ENCODE data around the gene PHB1.
"Not testable (repeated sequence)": the region's sequence is repeated elsewhere in the genome, so short reads cannot be mapped to it uniquely, and the experiment has no call there.

Gene PHB1

GRCh38 chr17:49373115-49373514 lies 41.6 kb downstream of the PHB1 start:
- no peaks in the 10 kb centered on the region for H3K27me3 ChIP-seq (ENCODE audit: insufficient read depth, low read length)
- H3K4me1 ChIP-seq (ENCODE audit: control insufficient read depth, insufficient read depth, low read length, unreplicated experiment): no peaks in the 10 kb centered on the region
- no peak overlapping the region for H3K4me3 ChIP-seq (ENCODE audit: low read depth, low read length)
- no peak overlapping the region for H2AFZ ChIP-seq (ENCODE audit: low read length, unreplicated experiment)
- H3K79me2 ChIP-seq (ENCODE audit: control insufficient read depth, insufficient read depth, low read length, unreplicated experiment): no peaks in the 10 kb centered on the region
- H3K27ac ChIP-seq (ENCODE audit: low read depth, low read length): no peak overlapping the region
- no peaks in the 10 kb centered on the region for H3K36me3 ChIP-seq (ENCODE audit: insufficient read depth, low read length)

DNA sequence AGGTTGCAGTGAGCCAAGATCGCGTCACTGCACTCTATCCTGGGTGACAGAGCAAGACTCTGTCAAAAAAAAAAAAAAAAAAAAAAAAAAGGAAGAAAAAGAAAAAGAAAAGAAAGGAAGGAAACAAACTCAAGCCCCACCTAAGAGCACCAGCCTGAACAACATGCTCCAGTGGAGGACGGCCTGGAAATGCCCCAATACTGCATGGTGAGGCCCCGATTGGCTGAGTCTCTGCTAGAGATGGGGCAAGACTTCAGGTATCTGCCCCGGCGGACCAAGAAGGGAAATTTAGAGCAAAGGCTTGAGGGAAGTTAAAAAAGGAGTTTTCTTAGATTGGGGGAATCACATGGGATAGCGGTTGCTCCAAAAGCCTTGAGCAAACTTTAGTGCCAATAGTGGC lies 42.3 kb downstream of the PHB1 start:
- no peak overlapping the region for H3K27ac ChIP-seq (ENCODE audit: low read depth, low read length)
- no peak overlapping the region for H3K4me3 ChIP-seq (ENCODE audit: low read depth, low read length)
- no peak overlapping the region for H2AFZ ChIP-seq (ENCODE audit: low read length, unreplicated experiment)
- H3K79me2 ChIP-seq (ENCODE audit: control insufficient read depth, insufficient read depth, low read length, unreplicated experiment): no peaks in the 10 kb centered on the region
- H3K4me1 ChIP-seq (ENCODE audit: control insufficient read depth, insufficient read depth, low read length, unreplicated experiment): no peaks in the 10 kb centered on the region
- H3K36me3 ChIP-seq (ENCODE audit: insufficient read depth, low read length): no peaks in the 10 kb centered on the region
- no peaks in the 10 kb centered on the region for H3K27me3 ChIP-seq (ENCODE audit: insufficient read depth, low read length)

DNA sequence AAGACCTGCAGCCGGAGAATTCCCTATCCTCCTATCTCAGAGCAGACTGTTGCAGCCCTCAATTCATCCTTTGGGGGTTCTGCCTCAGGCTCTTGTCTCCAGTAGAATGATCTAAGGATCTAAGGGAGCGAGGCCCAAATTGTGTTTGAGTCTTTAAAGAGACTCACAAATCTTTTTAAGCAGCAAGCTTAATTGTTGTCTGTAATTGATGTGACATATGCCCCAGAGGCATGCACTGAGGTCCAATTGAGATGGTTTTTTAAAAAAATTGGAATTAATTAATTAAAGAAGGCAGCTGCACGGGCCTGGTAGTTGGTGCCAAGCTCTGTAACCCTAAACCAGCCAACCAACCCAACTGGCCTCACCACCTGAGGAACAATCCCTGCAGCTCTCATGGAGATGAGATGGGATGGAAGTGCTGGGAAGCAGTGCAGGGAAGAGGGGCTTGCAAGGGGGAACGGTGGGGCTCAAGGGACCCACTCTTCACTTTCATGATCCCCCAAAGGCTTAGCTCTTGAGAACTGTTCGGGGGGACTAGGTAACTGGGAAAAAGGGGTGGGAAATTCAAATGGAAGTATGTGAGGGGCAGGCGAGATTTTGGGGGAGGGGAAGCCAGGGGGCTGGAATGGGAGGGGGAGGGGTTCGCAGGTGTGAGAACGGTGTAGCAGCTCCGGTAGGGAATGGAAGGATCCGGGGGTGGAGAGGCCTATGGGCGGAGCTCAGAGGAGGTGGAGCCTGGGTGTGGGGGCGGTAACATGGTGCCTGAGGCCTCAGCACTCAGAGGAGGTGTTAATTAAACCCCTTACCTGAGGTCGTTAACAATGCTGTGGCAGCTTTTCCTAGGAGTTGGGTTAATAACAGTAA lies 43.5 kb downstream of the PHB1 start:
- Histone ChIP-seq H3K27me3 (ENCODE audit: insufficient read depth, low read length) (no peaks in the 10 kb centered on the region), H2AFZ (ENCODE audit: low read length, unreplicated experiment) (no peak overlapping the region), H3K4me3 (ENCODE audit: low read depth, low read length) (no peak overlapping the region), H3K79me2 (ENCODE audit: control insufficient read depth, insufficient read depth, low read length, unreplicated experiment) (no peaks in the 10 kb centered on the region), H3K4me1 (ENCODE audit: control insufficient read depth, insufficient read depth, low read length, unreplicated experiment) (no peaks in the 10 kb centered on the region), H3K36me3 (ENCODE audit: insufficient read depth, low read length) (no peaks in the 10 kb centered on the region), H3K27ac (ENCODE audit: low read depth, low read length) (no peak overlapping the region)

DNA sequence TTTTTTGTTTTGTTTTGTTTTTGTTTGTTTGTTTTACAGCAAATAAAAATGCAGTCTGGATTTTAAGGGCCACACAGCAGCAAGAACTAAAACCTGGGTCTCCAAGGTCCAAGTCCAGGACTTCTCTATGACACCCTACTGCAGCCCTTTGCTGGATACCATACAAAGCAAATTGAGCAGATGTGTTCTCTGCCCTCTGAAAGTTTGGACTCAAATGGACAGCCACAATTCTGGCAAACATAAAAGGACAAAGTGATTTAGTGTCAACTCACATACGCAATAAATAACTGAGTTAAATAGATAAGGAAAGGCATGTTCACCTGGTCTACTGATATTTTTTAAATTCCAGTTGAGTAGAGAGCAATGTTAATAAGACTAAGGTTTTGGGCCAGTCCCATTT lies 44.9 kb downstream of the PHB1 start:
- Histone ChIP-seq H3K79me2 (ENCODE audit: control insufficient read depth, insufficient read depth, low read length, unreplicated experiment) (no peaks in the 10 kb centered on the region), H3K4me1 (ENCODE audit: control insufficient read depth, insufficient read depth, low read length, unreplicated experiment) (no peaks in the 10 kb centered on the region), H3K36me3 (ENCODE audit: insufficient read depth, low read length) (no peaks in the 10 kb centered on the region), H3K27ac (ENCODE audit: low read depth, low read length) (no peak overlapping the region), H3K4me3 (ENCODE audit: low read depth, low read length) (no peak overlapping the region), H3K27me3 (ENCODE audit: insufficient read depth, low read length) (no peaks in the 10 kb centered on the region), H2AFZ (ENCODE audit: low read length, unreplicated experiment) (no peak overlapping the region)

DNA sequence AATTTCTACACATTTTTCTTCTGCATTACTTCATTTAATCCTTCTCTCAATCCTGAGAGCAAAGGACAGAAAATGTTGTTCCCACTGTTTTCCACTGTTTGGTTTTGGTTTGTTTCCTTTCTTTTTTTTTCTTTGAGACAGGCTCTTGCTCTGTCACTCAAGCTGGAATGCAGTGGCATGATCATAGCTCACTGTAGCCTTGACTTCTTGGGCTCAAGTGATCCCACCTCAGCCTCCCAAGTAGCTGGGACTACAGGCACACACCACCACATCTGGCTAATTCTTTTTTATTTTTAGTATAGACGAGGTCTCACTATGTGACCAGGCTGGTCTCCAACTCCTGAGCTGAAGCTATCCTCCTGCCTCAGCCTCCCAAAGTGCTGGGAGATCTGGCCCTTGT lies 45.6 kb downstream of the PHB1 start:
- Histone ChIP-seq H3K4me1 (ENCODE audit: control insufficient read depth, insufficient read depth, low read length, unreplicated experiment) (no peaks in the 10 kb centered on the region), H3K27me3 (ENCODE audit: insufficient read depth, low read length) (no peaks in the 10 kb centered on the region), H3K4me3 (ENCODE audit: low read depth, low read length) (no peak overlapping the region), H3K79me2 (ENCODE audit: control insufficient read depth, insufficient read depth, low read length, unreplicated experiment) (no peaks in the 10 kb centered on the region), H2AFZ (ENCODE audit: low read length, unreplicated experiment) (no peak overlapping the region), H3K27ac (ENCODE audit: low read depth, low read length) (no peak overlapping the region), H3K36me3 (ENCODE audit: insufficient read depth, low read length) (no peaks in the 10 kb centered on the region)

DNA sequence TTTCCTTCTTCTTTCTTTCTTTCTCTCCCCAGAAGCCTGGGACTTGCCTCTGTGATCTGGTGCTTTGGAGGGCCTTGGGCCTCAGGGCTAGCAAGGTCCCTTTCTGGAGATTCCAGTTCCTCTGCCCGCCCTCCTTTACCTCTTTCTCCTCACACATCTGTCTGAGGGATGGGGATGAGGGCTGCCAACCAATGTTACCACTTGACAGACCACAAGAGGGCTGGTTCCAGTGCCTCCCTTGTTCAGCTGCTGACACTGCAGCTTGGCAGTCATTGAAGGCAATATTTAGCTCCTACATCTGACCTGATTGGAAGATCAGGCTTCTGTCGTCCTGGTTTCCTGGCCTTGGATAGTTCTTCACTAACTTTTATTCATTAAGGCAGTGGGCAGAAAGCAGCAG lies 49.0 kb downstream of the PHB1 start:
- Histone ChIP-seq H3K27ac (ENCODE audit: low read depth, low read length) (no peak overlapping the region), H3K79me2 (ENCODE audit: control insufficient read depth, insufficient read depth, low read length, unreplicated experiment) (peaks cover 5% of the 10 kb centered on the region), H3K4me1 (ENCODE audit: control insufficient read depth, insufficient read depth, low read length, unreplicated experiment) (peaks cover 3% of the 10 kb centered on the region), H3K4me3 (ENCODE audit: low read depth, low read length) (no peak overlapping the region), H3K36me3 (ENCODE audit: insufficient read depth, low read length) (no peaks in the 10 kb centered on the region), H3K27me3 (ENCODE audit: insufficient read depth, low read length) (no peaks in the 10 kb centered on the region), H2AFZ (ENCODE audit: low read length, unreplicated experiment) (no peak overlapping the region)

DNA sequence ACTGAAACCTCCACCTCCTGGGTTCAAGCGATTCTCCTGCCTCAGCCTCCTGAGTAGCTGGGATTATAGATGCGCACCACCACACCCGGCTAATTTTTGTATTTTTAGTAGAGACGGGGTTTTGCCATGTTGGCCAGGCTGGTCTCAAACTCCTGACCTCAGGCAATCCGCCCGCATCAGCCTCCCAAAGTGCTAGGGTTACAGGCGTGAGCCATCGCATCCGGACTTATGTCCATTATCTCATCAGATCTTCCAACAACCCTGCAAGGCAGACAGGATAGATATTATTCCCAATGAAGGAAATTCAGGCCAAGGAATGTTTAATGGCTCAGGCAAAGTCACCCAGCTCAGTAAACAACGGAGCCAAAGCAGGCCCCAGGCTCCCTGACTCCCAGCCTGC lies 49.6 kb downstream of the PHB1 start:
- H3K27ac ChIP-seq (ENCODE audit: low read depth, low read length); H3K27me3 ChIP-seq (ENCODE audit: insufficient read depth, low read length); H3K4me1 ChIP-seq (ENCODE audit: control insufficient read depth, insufficient read depth, low read length, unreplicated experiment); H3K36me3 ChIP-seq (ENCODE audit: insufficient read depth, low read length); H3K4me3 ChIP-seq (ENCODE audit: low read depth, low read length); H2AFZ ChIP-seq (ENCODE audit: low read length, unreplicated experiment): not testable (repeated sequence)
- peaks cover 11% of the 10 kb centered on the region for H3K79me2 ChIP-seq (ENCODE audit: control insufficient read depth, insufficient read depth, low read length, unreplicated experiment)

GRCh38 chr17:49364119-49364518 lies 50.6 kb downstream of the PHB1 start:
- Histone ChIP-seq H3K4me1 (ENCODE audit: control insufficient read depth, insufficient read depth, low read length, unreplicated experiment) (peaks cover 13% of the 10 kb centered on the region), H3K27ac (ENCODE audit: low read depth, low read length) (no peak overlapping the region), H2AFZ (ENCODE audit: low read length, unreplicated experiment) (no peak overlapping the region), H3K79me2 (ENCODE audit: control insufficient read depth, insufficient read depth, low read length, unreplicated experiment) (peaks cover 21% of the 10 kb centered on the region), H3K4me3 (ENCODE audit: low read depth, low read length) (no peak overlapping the region), H3K27me3 (ENCODE audit: insufficient read depth, low read length) (no peaks in the 10 kb centered on the region), H3K36me3 (ENCODE audit: insufficient read depth, low read length) (no peaks in the 10 kb centered on the region)

- H3K36me3 ChIP-seq (ENCODE audit: insufficient read depth, low read length): no peaks in the 10 kb centered on the region
- H3K27ac ChIP-seq (ENCODE audit: low read depth, low read length): no peak overlapping the region
These were observed 51.4 kb downstream of the PHB1 start for GRCh38 chr17:49363251-49363650.

DNA sequence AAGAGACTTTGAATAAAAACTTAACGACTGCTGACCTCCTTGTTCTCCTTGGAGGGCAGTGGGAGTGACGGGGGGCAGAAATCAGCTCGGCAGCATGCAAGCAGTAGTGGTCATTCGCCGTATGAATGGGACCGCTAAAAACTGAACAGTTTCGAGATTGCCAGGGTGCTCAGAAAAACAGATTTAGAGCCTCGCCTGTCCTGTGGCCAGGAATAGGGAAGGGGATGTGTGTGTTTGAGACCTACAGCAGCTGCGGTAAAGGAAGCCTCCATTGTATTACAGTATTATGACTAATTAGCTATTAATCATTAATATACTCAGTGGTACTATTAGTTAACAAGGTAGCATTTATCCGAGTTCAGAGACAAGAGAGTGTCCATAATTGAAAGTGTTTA lies 52.0 kb downstream of the PHB1 start:
- Histone ChIP-seq H3K4me3 (ENCODE audit: low read depth, low read length) (peak overlapping the region; percentile 99), H2AFZ (ENCODE audit: low read length, unreplicated experiment) (peak overlapping the region; percentile 63), H3K27me3 (ENCODE audit: insufficient read depth, low read length) (no peaks in the 10 kb centered on the region), H3K27ac (ENCODE audit: low read depth, low read length) (no peak overlapping the region), H3K4me1 (ENCODE audit: control insufficient read depth, insufficient read depth, low read length, unreplicated experiment) (peaks cover 26% of the 10 kb centered on the region), H3K79me2 (ENCODE audit: control insufficient read depth, insufficient read depth, low read length, unreplicated experiment) (peaks cover 35% of the 10 kb centered on the region), H3K36me3 (ENCODE audit: insufficient read depth, low read length) (no peaks in the 10 kb centered on the region)

More at GRCh38 chr17:49363251-49363650, 51.4 kb downstream of the PHB1 start:
- Histone ChIP-seq H3K4me1 (ENCODE audit: control insufficient read depth, insufficient read depth, low read length, unreplicated experiment) (peaks cover 22% of the 10 kb centered on the region), H2AFZ (ENCODE audit: low read length, unreplicated experiment) (no peak overlapping the region), H3K79me2 (ENCODE audit: control insufficient read depth, insufficient read depth, low read length, unreplicated experiment) (peaks cover 29% of the 10 kb centered on the region), H3K4me3 (ENCODE audit: low read depth, low read length) (no peak overlapping the region), H3K27me3 (ENCODE audit: insufficient read depth, low read length) (no peaks in the 10 kb centered on the region)
